H1 (cell line): ENCODE results near the gene LRRC56. TPM values are rescaled to one million over a fixed set of nuclear protein-coding genes. Genes with fewer than 3 reads are reported as not detected.
A peak's percentile ranks its signal among the peaks of the same experiment; 100 is the strongest.

Source experiments
- CTCF ChIA-PET: fragments of 300-600 bp; sonication (Branson Sonifier 250); formaldehyde crosslinking; loops from one replicate; lab custom pipeline; 2021; ENCODE audit not compliant: partially characterized antibody; lab: Charles Lee
- POLR2A ChIA-PET: fragments of 300-600 bp; sonication (Branson Sonifier 250); formaldehyde crosslinking; loops from one replicate; lab custom pipeline; 2021; ENCODE audit warnings: inconsistent platforms; ENCODE audit not compliant: partially characterized antibody; lab: Charles Lee
- DNase-seq, 2 experiments: peaks; one replicate each; pipeline versions ENCODE4 v3.0.0 to v3.0.0-alpha.2; 2010 to 2022; ENCODE audit warnings: low spot score in 2 of 2, low read depth in 1 of 2, mixed read lengths in 1 of 2
- FAIRE-seq: peaks from 2 replicates; lab custom pipeline; 2011; peaks lifted over from hg19 to GRCh38; lab: Jason Lieb, UNC
- H2AFZ ChIP-seq: 2 replicates; pipeline ENCODE4 v1.8.1; 2012; ENCODE audit warnings: low read length, inconsistent platforms
- H2AK5ac ChIP-seq: 2 replicates; pipeline ENCODE4 v1.6.1; 2013; ENCODE audit warnings: low read depth, low read length
- H2BK120ac ChIP-seq: replicated peaks from 2 replicates; pipeline ENCODE3; 2013; ENCODE audit warnings: low read depth, low read length, inconsistent platforms
- H2BK12ac ChIP-seq: 2 replicates; pipeline ENCODE4 v1.6.1; 2013; ENCODE audit warnings: low read depth, low read length
- H2BK15ac ChIP-seq: 2 replicates; pipeline ENCODE4 v1.6.1; 2013; ENCODE audit warnings: low read length
- H2BK20ac ChIP-seq: 2 replicates; pipeline ENCODE4 v1.6.1; 2013; ENCODE audit warnings: low read length
- H2BK5ac ChIP-seq: 2 replicates; pipeline ENCODE4 v1.6.1; 2013; ENCODE audit warnings: low read depth, low read length
- H3K14ac ChIP-seq: 2 replicates; pipeline ENCODE4 v1.6.1; 2013; ENCODE audit warnings: inconsistent platforms; ENCODE audit not compliant: insufficient read length
- H3K18ac ChIP-seq: 2 replicates; pipeline ENCODE4 v1.6.1; 2013; ENCODE audit warnings: low read length; ENCODE audit errors: extremely low read depth
- H3K23ac ChIP-seq: 2 replicates; pipeline ENCODE4 v1.6.1; 2013; ENCODE audit warnings: inconsistent platforms; ENCODE audit not compliant: insufficient read length
- H3K23me2 ChIP-seq: 2 replicates; pipeline ENCODE4 v1.6.1; 2013; ENCODE audit warnings: low read depth, low read length
- H3K27ac ChIP-seq: 2 replicates; pipeline ENCODE4 v1.6.1; 2011; ENCODE audit warnings: low read depth, low read length, inconsistent platforms
- H3K27me3 ChIP-seq, 4 experiments: replicated peaks in 1 of 4; 1 replicate in 1 of 4; 2 replicates in 3 of 4; pipeline versions ENCODE4 v1.6.1 to v1.8.1; 2011 to 2013; ENCODE audit warnings: low read length in 3 of 4, mild to moderate bottlenecking in 3 of 4, inconsistent platforms in 2 of 4, mixed read lengths in 2 of 4, moderate library complexity in 1 of 4; ENCODE audit not compliant: control insufficient read depth in 3 of 4, insufficient read depth in 3 of 4; ENCODE audit errors: extremely low read depth in 1 of 4
- H3K36me3 ChIP-seq, 4 experiments: 2 replicates each; pipeline versions ENCODE4 v1.6.1 to v1.8.1; 2011 to 2013; ENCODE audit warnings: mild to moderate bottlenecking in 4 of 4, low read length in 3 of 4, moderate library complexity in 2 of 4, control low read depth in 1 of 4, inconsistent platforms in 1 of 4; ENCODE audit not compliant: insufficient read depth in 4 of 4, control insufficient read depth in 2 of 4
- H3K4ac ChIP-seq: replicated peaks from 2 replicates; pipeline ENCODE3; 2013; ENCODE audit warnings: low read length, low read depth, mixed read lengths, inconsistent platforms; ENCODE audit not compliant: insufficient read length
- H3K4me1 ChIP-seq, 4 experiments: replicated peaks in 1 of 4; 1 replicate in 1 of 4; 2 replicates in 3 of 4; pipeline versions ENCODE4 v1.6.1 to v1.8.1; 2011 to 2013; ENCODE audit warnings: low read length in 3 of 4, inconsistent platforms in 2 of 4, mixed read lengths in 1 of 4; ENCODE audit not compliant: insufficient read depth in 4 of 4, control insufficient read depth in 3 of 4
- H3K4me2 ChIP-seq, 2 experiments: 2 replicates each; pipeline versions ENCODE4 v1.6.1 to v1.8.1; 2011 to 2013; ENCODE audit warnings: low read depth in 2 of 2, low read length in 2 of 2, control low read depth in 1 of 2, inconsistent platforms in 1 of 2, mild to moderate bottlenecking in 1 of 2; ENCODE audit not compliant: insufficient read depth in 1 of 2
- H3K4me3 ChIP-seq, 4 experiments: fragments of 200-600, 300-600 bp in 1 of 4; sonication (generic), shearing (Covaris generic), sonication (Bioruptor Twin) in 1 of 4; 2 replicates each; pipeline versions ENCODE4 v1.5.1 to v1.8.1; 2011 to 2016; ENCODE audit warnings: low read length in 4 of 4, low read depth in 3 of 4, control low read depth in 2 of 4, inconsistent platforms in 2 of 4, mild to moderate bottlenecking in 2 of 4, mixed read lengths in 1 of 4, moderate library complexity in 1 of 4; ENCODE audit not compliant: insufficient read depth in 2 of 4; ENCODE audit errors: extremely low read depth in 1 of 4
- H3K56ac ChIP-seq: replicated peaks from 2 replicates; pipeline ENCODE3; 2013; ENCODE audit warnings: low read depth, mild to moderate bottlenecking, mixed read lengths, low read length, inconsistent platforms; ENCODE audit not compliant: insufficient read length
- H3K79me1 ChIP-seq: 2 replicates; pipeline ENCODE4 v1.6.1; 2013; ENCODE audit warnings: low read depth, low read length, control low read depth
- H3K79me2 ChIP-seq, 2 experiments: 2 replicates each; pipeline versions ENCODE4 v1.6.1 to v1.8.1; 2012 to 2013; ENCODE audit warnings: low read length in 2 of 2, mild to moderate bottlenecking in 2 of 2, inconsistent platforms in 1 of 2; ENCODE audit not compliant: insufficient read depth in 2 of 2, control insufficient read depth in 1 of 2
- H3K9ac ChIP-seq, 4 experiments: replicated peaks in 1 of 4; 1 replicate in 1 of 4; 2 replicates in 3 of 4; pipeline versions ENCODE4 v1.6.1 to v1.8.1; 2011 to 2013; ENCODE audit warnings: low read depth in 3 of 4, low read length in 3 of 4, control low read depth in 2 of 4, mild to moderate bottlenecking in 2 of 4, moderate library complexity in 2 of 4, inconsistent platforms in 1 of 4; ENCODE audit errors: extremely low read depth in 1 of 4
- H3K9me3 ChIP-seq, 2 experiments: 2 replicates each; pipeline versions ENCODE4 v1.6.1 to v1.8.1; 2012 to 2013; ENCODE audit warnings: mild to moderate bottlenecking in 2 of 2, moderate library complexity in 2 of 2, control low read depth in 1 of 2, inconsistent platforms in 1 of 2, low read depth in 1 of 2, low read length in 1 of 2, mixed read lengths in 1 of 2; ENCODE audit not compliant: insufficient read depth in 2 of 2
- H4K20me1 ChIP-seq, 2 experiments: replicated peaks in 1 of 2; 2 replicates each; pipeline versions ENCODE3 to v1.8.1; 2011 to 2013; ENCODE audit warnings: inconsistent platforms in 2 of 2, low read length in 2 of 2, mild to moderate bottlenecking in 1 of 2; ENCODE audit not compliant: insufficient read depth in 2 of 2, control insufficient read depth in 1 of 2
- H4K5ac ChIP-seq: 2 replicates; pipeline ENCODE4 v1.6.1; 2013; ENCODE audit warnings: low read length, low read depth, mixed read lengths, inconsistent platforms; ENCODE audit not compliant: insufficient read length
- H4K8ac ChIP-seq: 2 replicates; pipeline ENCODE4 v1.8.0; 2013; ENCODE audit warnings: mild to moderate bottlenecking, moderate library complexity, low read length, inconsistent platforms; ENCODE audit not compliant: insufficient read depth; ENCODE audit errors: extremely low read depth
- H4K91ac ChIP-seq: replicated peaks from 2 replicates; pipeline ENCODE3; 2013; ENCODE audit warnings: low read length, mixed read lengths, inconsistent platforms; ENCODE audit not compliant: insufficient read length
- ATF2 ChIP-seq: IDR thresholded peaks from 2 replicates; pipeline ENCODE4 v1.6.1; 2012; ENCODE audit warnings: low read length, inconsistent platforms
- BACH1 ChIP-seq: IDR thresholded peaks from 2 replicates; pipeline ENCODE4 v1.6.1; 2012; ENCODE audit warnings: low read length, improper control_type of control experiment
- CREB1 ChIP-seq: IDR thresholded peaks from 2 replicates; pipeline ENCODE4 v1.6.1; 2012; ENCODE audit warnings: inconsistent platforms
- EZH2 ChIP-seq: fragments of 200-600 bp; sonication (generic); IDR thresholded peaks from 2 replicates; pipeline ENCODE4 v1.7.1; 2012; ENCODE audit warnings: low read depth, mild to moderate bottlenecking, moderate library complexity, low read length, inconsistent platforms; ENCODE audit not compliant: severe bottlenecking
- RAD21 ChIP-seq, 2 experiments: IDR thresholded peaks in 1 of 2; conservative IDR thresholded peaks in 1 of 2; 2 replicates each; pipeline ENCODE4 v1.6.1; 2011; ENCODE audit warnings: low read depth in 2 of 2, low read length in 2 of 2, improper control_type of control experiment in 1 of 2, inconsistent platforms in 1 of 2, mild to moderate bottlenecking in 1 of 2, moderate library complexity in 1 of 2
- SIRT6 ChIP-seq: IDR thresholded peaks from one replicate; pipeline ENCODE4 v1.7.1; 2012; ENCODE audit warnings: low read length, inconsistent platforms
- SRF ChIP-seq: IDR thresholded peaks from 2 replicates; pipeline ENCODE4 v1.6.1; 2011; ENCODE audit warnings: mild to moderate bottlenecking, low read depth, low read length, moderate library complexity
- WGBS, 2 experiments: shearing (Covaris generic) in 1 of 2; methylation state at CpG; one replicate each; pipeline versions ENCODE4 v1.1.6 to v1.1.7; 2013 to 2015; ENCODE audit warnings: low lambda C conversion rate in 2 of 2, mixed read lengths in 2 of 2, inconsistent platforms in 1 of 2, low coverage in 1 of 2, missing lambda C conversion rate in 1 of 2; ENCODE audit not compliant: insufficient replicate concordance in 2 of 2, insufficient coverage in 1 of 2, insufficient read length in 1 of 2; ENCODE audit errors: extremely low coverage in 1 of 2, missing lambda C conversion rate in 1 of 2; 5-methylcytosine and 5-hydroxymethylcytosine counted together
- polyA plus RNA-seq, 7 experiments: library from polyadenylated mRNA; depleted of rRNA in 3 of 7; stranded (reverse) in 5 of 7; unstranded in 2 of 7; fragments of >200 nt in 5 of 7; fragments of 200-250 nt in 2 of 7; gene quantifications; 1 replicate in 5 of 7; 2 replicates in 1 of 7; 4 replicates in 1 of 7; pipeline versions ENCODE4 v1.2.1 to v1.2.3, GENCODE V29; 2011 to 2013; ENCODE audit warnings: missing spikeins in 2 of 7, mixed read lengths in 2 of 7
- total RNA-seq: library from RNA; stranded (reverse); fragmentation: NEBNext Ultra II Directional; extraction: Animal tissue kit (Norgen Biotek cat#: 25700); gene quantifications from 2 replicates; pipeline ENCODE4 v1.2.1, GENCODE V29; 2021

Gene LRRC56
- total and polyA plus RNA-seq, 2 of the 8 experiments (the other 6 are each of a cell fraction or from before 2014, with no cell fraction given) = 0.94 to 1.9 TPM

- FAIRE-seq = no peak
- Histone ChIP-seq H4K8ac (peak overlapping the region; percentile 45), H2BK15ac (peak overlapping the region; percentile 92), H2AK5ac (no peak overlapping the region), H3K9ac (0 out of 7 replicates have a peak overlapping the region, but pooled peaks of 1 of the 4 experiments have one; percentile 22), H2BK120ac (no peak overlapping the region), H4K20me1 (peaks cover 2 to 17% of the 10 kb centered on the region in 2 experiments), H3K14ac (no peak overlapping the region), H3K4me1 (peaks cover 2 to 24% (median 12%) of the 10 kb centered on the region in 4 experiments; a peak in 6 of 7 replicates), H3K4me2 (peak overlapping the region; percentile 58 to 93), H3K23ac (no peak overlapping the region), H2AFZ (no peak overlapping the region), H3K23me2 (peaks cover 4% of the 10 kb centered on the region; the same call in 1 of the 2 replicates), H3K9me3 (no peaks in the 10 kb centered on the region), H3K27ac (no peak overlapping the region), H2BK12ac (0 out of 2 replicates have a peak overlapping the region, but pooled peaks have one; percentile 27), H2BK5ac (no peak overlapping the region), H3K4me3 (peak overlapping the region; percentile 20 to 67 (median 36)), H4K91ac (no peak overlapping the region), H3K56ac (peak overlapping the region; percentile 59), H3K27me3 (peaks cover under 1 to 5% (median 3%) of the 10 kb centered on the region in 4 experiments), H3K79me1 (peaks cover 6% of the 10 kb centered on the region; the same call in 1 of the 2 replicates), H4K5ac (no peak overlapping the region), H3K36me3 (no peaks in the 10 kb centered on the region; a peak in 1 of 8 replicates), H3K79me2 (no peaks in the 10 kb centered on the region), H3K18ac (peak overlapping the region; percentile 71), H3K4ac (peak overlapping the region; percentile 7), H2BK20ac (no peak overlapping the region)
- ChIA-PET CTCF (interaction anchor here (1.8 kb wide), 1 partner anchor 158 kb away, joined by 6 read pairs; no protein-coding TSS in a partner anchor), POLR2A (interaction anchor here (1.8 to 2.0 kb wide), 3 partner anchors 9 to 213 kb away, joined by 6 to 13 read pairs (median 7); partner anchors contain the start of gene LMNTD2)
- no peak for DNase-seq
- 72% methylated on average over 32 of the region's 36 CpGs; no CpG with 5 or more reads in 1 of the 2 experiments for WGBS, 2 experiments
- TF ChIP-seq CREB1 = no peak
- TF ChIP-seq SIRT6 = no peak
- no peak for TF ChIP-seq RAD21 (IDR thresholded peaks at IDR 0.05 in 1 of 2, conservative IDR thresholded peaks at IDR 0.05 in 1 of 2; ENCODE audit: low read depth in 2 of 2, low read length in 2 of 2)
- no peak for TF ChIP-seq EZH2
- TF ChIP-seq ATF2 = no peak
- no peak for TF ChIP-seq BACH1
- TF ChIP-seq SRF = no peak
Observed at GRCh38 chr11:569158-569885, 32.0 kb downstream of the LRRC56 start.
